ENCODE results near the gene ZNF292. TPM values are rescaled to one million over a fixed set of nuclear protein-coding genes. Genes with fewer than 3 reads are reported as not detected.

Gene ZNF292
- total RNA-seq, 4 donors from 2014 or later: 46.2 to 55.5 (median 50.1) TPM

GRCh38 chr6:87118054-87118453, 37.3 kb upstream of the ZNF292 start:
- H3K4me3 ChIP-seq (replicated peaks in 1 of 3): no peak overlapping the region
- no peaks in the 10 kb centered on the region for H3K27me3 ChIP-seq
- TF ChIP-seq CTCF (IDR thresholded peaks at IDR 0.05) (no peak), POLR2A (IDR thresholded peaks at IDR 0.05) (no peak)
- H3K4me1 ChIP-seq: no peaks in the 10 kb centered on the region
- intact Hi-C loops (cut with DNase I): no loop called here
- no peaks in the 10 kb centered on the region for H3K9me3 ChIP-seq
- no peaks in the 10 kb centered on the region for H3K36me3 ChIP-seq
- no peak overlapping the region for H3K27ac ChIP-seq
- WGBS, 2 donors: 85 to 95% methylated on average over 4 of the region's 4 CpGs
- DNase-seq: no peak

GRCh38 chr6:87122477-87122876, 32.9 kb upstream of the ZNF292 start:
- Histone ChIP-seq H3K9me3 (no peaks in the 10 kb centered on the region), H3K4me1 (no peaks in the 10 kb centered on the region), H3K4me3 (replicated peaks in 1 of 3) (no peak overlapping the region), H3K27ac (no peak overlapping the region), H3K27me3 (no peaks in the 10 kb centered on the region), H3K36me3 (no peaks in the 10 kb centered on the region)
- DNase-seq: no peak
- intact Hi-C loops (cut with DNase I): no loop called here
- WGBS, 2 donors: 51 to 61% methylated on average over 14 to 19 of the region's 51 CpGs
- TF ChIP-seq CTCF (IDR thresholded peaks at IDR 0.05) (no peak), POLR2A (IDR thresholded peaks at IDR 0.05) (no peak)

- no peak overlapping the region for H3K27ac ChIP-seq
- TF ChIP-seq CTCF (IDR thresholded peaks at IDR 0.05): no peak
- no peak for TF ChIP-seq POLR2A (IDR thresholded peaks at IDR 0.05)
- no peak overlapping the region for H3K4me3 ChIP-seq (replicated peaks in 1 of 3)
- H3K4me1 ChIP-seq: no peaks in the 10 kb centered on the region
- H3K27me3 ChIP-seq: no peaks in the 10 kb centered on the region
- intact Hi-C loops (cut with DNase I): no loop called here
- 92 to 96% methylated on average over 5 of the region's 5 CpGs for WGBS, 2 donors
- H3K36me3 ChIP-seq: no peaks in the 10 kb centered on the region
- DNase-seq: no peak
- no peaks in the 10 kb centered on the region for H3K9me3 ChIP-seq
Measured at GRCh38 chr6:87124074-87124473, 31.3 kb upstream of the ZNF292 start.

GRCh38 chr6:87126501-87126900, 28.9 kb upstream of the ZNF292 start:
- DNase-seq: no peak
- no peaks in the 10 kb centered on the region for H3K36me3 ChIP-seq
- WGBS, 2 donors: 0 to 1% methylated on average over 1 of the region's 1 CpG
- intact Hi-C loops (cut with DNase I): no loop called here
- H3K27ac ChIP-seq: no peak overlapping the region
- no peak overlapping the region for H3K4me3 ChIP-seq (replicated peaks in 1 of 3)
- H3K27me3 ChIP-seq: no peaks in the 10 kb centered on the region
- TF ChIP-seq POLR2A (IDR thresholded peaks at IDR 0.05): no peak
- TF ChIP-seq CTCF (IDR thresholded peaks at IDR 0.05): no peak
- H3K9me3 ChIP-seq: no peaks in the 10 kb centered on the region
- H3K4me1 ChIP-seq: no peaks in the 10 kb centered on the region

- H3K4me3 ChIP-seq (replicated peaks in 1 of 3): no peak overlapping the region
- 83 to 96% methylated on average over 2 of the region's 2 CpGs for WGBS, 2 donors
Measured at GRCh38 chr6:87127737-87128136, 27.6 kb upstream of the ZNF292 start.

More at GRCh38 chr6:87127737-87128136, 27.6 kb upstream of the ZNF292 start:
- DNase-seq: no peak
- intact Hi-C loops (cut with DNase I): no loop called here
- TF ChIP-seq POLR2A (IDR thresholded peaks at IDR 0.05) (no peak), CTCF (IDR thresholded peaks at IDR 0.05) (no peak)
- no peaks in the 10 kb centered on the region for H3K9me3 ChIP-seq
- H3K27me3 ChIP-seq: no peaks in the 10 kb centered on the region
- H3K36me3 ChIP-seq: no peaks in the 10 kb centered on the region
- no peak overlapping the region for H3K27ac ChIP-seq
- no peaks in the 10 kb centered on the region for H3K4me1 ChIP-seq
